Measurements from ENCODE around the gene GLIS2. TPM values are rescaled to one million over a fixed set of nuclear protein-coding genes. Genes with fewer than 3 reads are reported as not detected.

GLIS2 gene
- total RNA-seq, 1 experiment from 2014 or later, result 23.0 TPM

- no peaks in the 10 kb centered on the region for H3K4me1 Mint-ChIP-seq
- no peaks in the 10 kb centered on the region for H3K27me3 Mint-ChIP-seq (ENCODE audit: low read depth)
- no peak for ATAC-seq
- H3K4me3 Mint-ChIP-seq, result no peak overlapping the region
- no peak for DNase-seq (ENCODE audit: low spot score)
- TF ChIP-seq NFYB (CRISPR knock-in tag; conservative IDR thresholded peaks at IDR 0.05; ENCODE audit: low read depth) (no peak), SMAD3 (CRISPR knock-in tag; IDR thresholded peaks at IDR 0.05; ENCODE audit: borderline replicate concordance) (no peak), SOX15 (CRISPR knock-in tag; IDR thresholded peaks at IDR 0.05) (no peak), CBFB (CRISPR knock-in tag; IDR thresholded peaks at IDR 0.05; ENCODE audit: low read depth) (no peak), ZMAT4 (CRISPR knock-in tag; IDR thresholded peaks at IDR 0.05) (no peak), USF2 (CRISPR knock-in tag; IDR thresholded peaks at IDR 0.05) (no peak), ZNF532 (CRISPR knock-in tag; IDR thresholded peaks at IDR 0.05; ENCODE audit: borderline replicate concordance) (no peak), ZNF416 (CRISPR knock-in tag; IDR thresholded peaks at IDR 0.05) (no peak), ZNF263 (CRISPR knock-in tag; IDR thresholded peaks at IDR 0.05; ENCODE audit: low read depth) (no peak), NR3C1 (CRISPR knock-in tag; conservative IDR thresholded peaks at IDR 0.05; ENCODE audit: low read depth) (no peak), AR (CRISPR knock-in tag; IDR thresholded peaks at IDR 0.05) (no peak), RELA (CRISPR knock-in tag; IDR thresholded peaks at IDR 0.05; ENCODE audit: borderline replicate concordance) (no peak), PRRX2 (CRISPR knock-in tag; IDR thresholded peaks at IDR 0.05) (no peak), PREB (CRISPR knock-in tag; IDR thresholded peaks at IDR 0.05; ENCODE audit: borderline replicate concordance) (no peak), PRDM15 (CRISPR knock-in tag; IDR thresholded peaks at IDR 0.05) (no peak), E2F5 (CRISPR knock-in tag; IDR thresholded peaks at IDR 0.05) (no peak), FOXK1 (CRISPR knock-in tag; IDR thresholded peaks at IDR 0.05) (no peak), MYBL2 (CRISPR knock-in tag; IDR thresholded peaks at IDR 0.05) (no peak)
- no peaks in the 10 kb centered on the region for H3K9me3 Mint-ChIP-seq
- CTCF ChIA-PET, result interaction anchor here (0.7 to 5.6 kb wide), 3 partner anchors 15 to 41 kb away, joined by 3 to 322 read pairs (median 106); no protein-coding TSS in a partner anchor
- peaks cover 2% of the 10 kb centered on the region; the same call in 1 of the 2 replicates for H3K36me3 Mint-ChIP-seq
- peak overlapping the region; percentile 27; the same call in 1 of the 2 replicates for H3K27ac Mint-ChIP-seq
- POLR2A ChIA-PET, result no interaction called here
Observed at GRCh38 chr16:4362476-4363135, 46.7 kb downstream of the GLIS2 start.
